ENCODE measurements around the gene URB2. TPM values are rescaled to one million over a fixed set of nuclear protein-coding genes. Genes with fewer than 3 reads are reported as not detected.

URB2 gene
- total RNA-seq, 5 donors from 2014 or later (not counting 1 experiment from before 2014, with no cell fraction given) = 8.5 to 13.7 (median 12.7) TPM

- Histone ChIP-seq H3K4me1 (ENCODE audit: control insufficient read depth in 1 of 2, extremely low read depth in 1 of 2, insufficient read depth in 2 of 2, low read length in 2 of 2) (peaks cover 0 to 18% of the 10 kb centered on the region in 2 experiments), H3K27ac (ENCODE audit: low read length) (no peak overlapping the region), H3K4me3 (ENCODE audit: control insufficient read depth in 1 of 2, extremely low read depth in 1 of 2, low read length in 1 of 2) (no peak overlapping the region), H3K9me3 (no peaks in the 10 kb centered on the region), H3K27me3 (replicated peaks in 1 of 2; ENCODE audit: control insufficient read depth in 2 of 2, extremely low read depth in 1 of 2, insufficient read depth in 2 of 2, low read length in 1 of 2) (no peaks in the 10 kb centered on the region), H3K36me3 (ENCODE audit: control insufficient read depth in 2 of 2, extremely low read depth in 1 of 2, insufficient read depth in 1 of 2, low read length in 1 of 2) (no peaks in the 10 kb centered on the region)
- Mint-ChIP-seq H3K4me3 (no peak overlapping the region), H3K27me3 (no peaks in the 10 kb centered on the region), H3K36me3 (peaks cover 18% of the 10 kb centered on the region), H3K9me3 (no peaks in the 10 kb centered on the region), H3K27ac (no peak overlapping the region), H3K4me1 (peaks cover under 1 to 5% (median 2%) of the 10 kb centered on the region in 3 donors)
- DNase-seq = no peak
- ChIA-PET POLR2A (no interaction called here), CTCF (no interaction called here)
- ATAC-seq (replicated peaks in 1 of 4) = no peak
- WGBS (ENCODE audit: insufficient coverage) = 90% methylated on average over 4 of the region's 4 CpGs
Measured at GRCh38 chr1:229666585-229666984, 40.5 kb downstream of the URB2 start.

DNA sequence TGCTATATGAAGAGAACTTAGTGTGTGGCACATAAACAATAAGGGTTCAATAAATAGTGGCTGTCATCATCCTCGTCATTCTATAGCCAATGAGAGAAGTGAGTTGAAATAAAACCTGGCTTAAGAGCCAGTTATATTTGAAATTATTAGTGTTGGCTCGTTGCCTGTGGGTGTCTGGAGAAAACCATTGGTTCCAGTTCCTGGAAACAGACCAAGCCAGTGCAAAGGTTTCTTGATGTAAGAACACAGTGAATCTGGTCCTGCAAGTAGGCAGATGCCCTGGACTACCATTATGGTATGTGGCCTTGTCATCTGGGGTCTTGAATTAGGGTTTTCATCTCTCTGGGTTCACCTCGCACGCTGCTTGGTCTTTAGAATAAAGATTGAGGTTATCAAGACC lies 43.3 kb downstream of the URB2 start:
- H3K9me3 ChIP-seq = no peaks in the 10 kb centered on the region
- no peaks in the 10 kb centered on the region for H3K27me3 Mint-ChIP-seq
- H3K9me3 Mint-ChIP-seq = no peaks in the 10 kb centered on the region
- H3K27ac ChIP-seq (ENCODE audit: low read length) = no peak overlapping the region
- no peak for DNase-seq
- no peak overlapping the region for H3K4me3 Mint-ChIP-seq
- H3K27me3 ChIP-seq (replicated peaks in 1 of 2; ENCODE audit: control insufficient read depth in 2 of 2, extremely low read depth in 1 of 2, insufficient read depth in 2 of 2, low read length in 1 of 2) = no peaks in the 10 kb centered on the region
- peaks cover 3 to 11% of the 10 kb centered on the region in 2 experiments for H3K4me1 ChIP-seq (ENCODE audit: control insufficient read depth in 1 of 2, extremely low read depth in 1 of 2, insufficient read depth in 2 of 2, low read length in 2 of 2)
- H3K36me3 ChIP-seq (ENCODE audit: control insufficient read depth in 2 of 2, extremely low read depth in 1 of 2, insufficient read depth in 1 of 2, low read length in 1 of 2) = no peaks in the 10 kb centered on the region
- WGBS (ENCODE audit: insufficient coverage) = 89% methylated on average over 3 of the region's 4 CpGs
- no peak for ATAC-seq (replicated peaks in 1 of 4)
- POLR2A ChIA-PET = no interaction called here
- H3K4me3 ChIP-seq (ENCODE audit: control insufficient read depth in 1 of 2, extremely low read depth in 1 of 2, low read length in 1 of 2) = no peak overlapping the region
- peaks cover 18% of the 10 kb centered on the region for H3K36me3 Mint-ChIP-seq
- CTCF ChIA-PET = no interaction called here
- H3K27ac Mint-ChIP-seq = no peak overlapping the region
- H3K4me1 Mint-ChIP-seq = peaks cover 4 to 20% (median 10%) of the 10 kb centered on the region in 3 donors

DNA sequence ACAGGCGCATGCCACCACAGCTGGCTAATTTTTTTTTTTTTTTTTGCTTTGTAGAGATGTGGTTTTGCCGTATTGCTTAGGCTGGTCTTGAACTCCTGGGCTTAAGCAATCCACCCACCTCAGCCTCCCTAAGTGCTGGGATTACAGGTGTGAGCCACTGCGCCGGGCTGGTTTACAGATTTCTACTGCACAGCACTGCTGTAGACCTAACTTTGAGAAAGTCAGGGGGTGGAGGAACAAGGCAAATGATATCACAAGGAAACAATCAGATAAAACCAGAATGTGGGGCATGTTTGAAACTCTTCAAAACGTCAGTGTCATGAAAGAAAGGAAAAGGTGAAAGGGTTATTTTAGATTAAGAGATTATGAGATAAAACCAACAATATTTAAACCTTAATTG lies 45.3 kb downstream of the URB2 start:
- Mint-ChIP-seq H3K4me3 (no peak overlapping the region), H3K36me3 (peaks cover 18% of the 10 kb centered on the region), H3K27me3 (no peaks in the 10 kb centered on the region), H3K27ac (peak overlapping the region in 1 of 2 donors; percentile 5), H3K4me1 (peaks cover 4 to 22% (median 10%) of the 10 kb centered on the region in 3 donors), H3K9me3 (no peaks in the 10 kb centered on the region)
- Histone ChIP-seq H3K27me3 (replicated peaks in 1 of 2; ENCODE audit: control insufficient read depth in 2 of 2, extremely low read depth in 1 of 2, insufficient read depth in 2 of 2, low read length in 1 of 2) (no peaks in the 10 kb centered on the region), H3K4me1 (ENCODE audit: control insufficient read depth in 1 of 2, extremely low read depth in 1 of 2, insufficient read depth in 2 of 2, low read length in 2 of 2) (peaks cover 3 to 6% of the 10 kb centered on the region in 2 experiments), H3K9me3 (no peaks in the 10 kb centered on the region), H3K27ac (ENCODE audit: low read length) (no peak overlapping the region), H3K4me3 (ENCODE audit: control insufficient read depth in 1 of 2, extremely low read depth in 1 of 2, low read length in 1 of 2) (no peak overlapping the region), H3K36me3 (ENCODE audit: control insufficient read depth in 2 of 2, extremely low read depth in 1 of 2, insufficient read depth in 1 of 2, low read length in 1 of 2) (no peaks in the 10 kb centered on the region)
- ChIA-PET POLR2A (no interaction called here), CTCF (interaction anchor here in 1 of 2 donors (0.7 kb wide), 1 partner anchor 34 kb away, joined by 6 read pairs; no protein-coding TSS in a partner anchor)
- DNase-seq = no peak
- no CpG with 5 or more reads among the region's 5 CpGs for WGBS (ENCODE audit: insufficient coverage)
- no peak for ATAC-seq (replicated peaks in 1 of 4)

GRCh38 chr1:229672246-229672645 lies 46.2 kb downstream of the URB2 start:
- POLR2A ChIA-PET = no interaction called here
- no peak for ATAC-seq (replicated peaks in 1 of 4)
- H3K27ac Mint-ChIP-seq = no peak overlapping the region

DNA sequence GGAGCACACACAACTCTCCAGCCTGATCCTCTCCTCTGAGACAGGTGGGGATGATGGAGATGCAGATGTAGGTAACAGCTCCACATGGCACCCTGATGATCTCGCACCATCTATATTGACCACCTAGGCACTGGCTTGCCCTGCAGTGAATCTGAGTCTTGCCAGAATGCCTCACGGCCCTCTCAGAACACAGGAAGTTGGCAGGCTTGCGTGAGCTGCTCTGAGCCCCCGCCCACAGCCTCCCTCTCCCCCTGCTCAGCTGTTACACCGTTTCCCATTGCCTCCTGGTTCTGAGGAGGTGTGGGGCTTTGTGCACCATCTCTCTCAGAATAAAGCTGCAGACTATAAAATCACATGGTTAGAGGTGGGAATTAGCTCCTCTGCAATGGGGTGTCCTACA lies 48.0 kb downstream of the URB2 start:
- Mint-ChIP-seq H3K27me3 (no peaks in the 10 kb centered on the region), H3K4me3 (no peak overlapping the region), H3K36me3 (peaks cover 6% of the 10 kb centered on the region), H3K27ac (no peak overlapping the region), H3K9me3 (no peaks in the 10 kb centered on the region), H3K4me1 (peaks cover 4 to 22% (median 10%) of the 10 kb centered on the region in 3 donors)
- DNase-seq (peak in 6 of 35 experiments; percentile 6 to 20 (median 14)), ATAC-seq (replicated peaks in 1 of 4) (peak in 3 of 4 experiments; percentile 57 to 74 (median 58))
- no peak overlapping the region for H3K27ac ChIP-seq (ENCODE audit: low read length)
- 40% methylated on average over 1 of the region's 5 CpGs for whole genome bisulfite sequencing (ENCODE audit: insufficient coverage)
- H3K27me3 ChIP-seq (replicated peaks in 1 of 2; ENCODE audit: control insufficient read depth in 2 of 2, extremely low read depth in 1 of 2, insufficient read depth in 2 of 2, low read length in 1 of 2) = no peaks in the 10 kb centered on the region
- peaks cover 3 to 6% of the 10 kb centered on the region in 2 experiments for H3K4me1 ChIP-seq (ENCODE audit: control insufficient read depth in 1 of 2, extremely low read depth in 1 of 2, insufficient read depth in 2 of 2, low read length in 2 of 2)
- no peaks in the 10 kb centered on the region for H3K9me3 ChIP-seq
- CTCF ChIA-PET = no interaction called here
- H3K4me3 ChIP-seq (ENCODE audit: control insufficient read depth in 1 of 2, extremely low read depth in 1 of 2, low read length in 1 of 2) = no peak overlapping the region
- H3K36me3 ChIP-seq (ENCODE audit: control insufficient read depth in 2 of 2, extremely low read depth in 1 of 2, insufficient read depth in 1 of 2, low read length in 1 of 2) = no peaks in the 10 kb centered on the region
- POLR2A ChIA-PET = no interaction called here

More at GRCh38 chr1:229672246-229672645, 46.2 kb downstream of the URB2 start:
- Mint-ChIP-seq H3K9me3 (no peaks in the 10 kb centered on the region), H3K4me1 (peaks cover 4 to 22% (median 10%) of the 10 kb centered on the region in 3 donors), H3K4me3 (no peak overlapping the region), H3K36me3 (peaks cover 18% of the 10 kb centered on the region), H3K27me3 (no peaks in the 10 kb centered on the region)
- H3K36me3 ChIP-seq (ENCODE audit: control insufficient read depth in 2 of 2, extremely low read depth in 1 of 2, insufficient read depth in 1 of 2, low read length in 1 of 2) = no peaks in the 10 kb centered on the region
- CTCF ChIA-PET = interaction anchor here (0.5 to 0.6 kb wide), 2 partner anchors 511 to 572 kb away, joined by 4 to 5 read pairs; no protein-coding TSS in a partner anchor
- no peak overlapping the region for H3K27ac ChIP-seq (ENCODE audit: low read length)
- peaks cover 3 to 6% of the 10 kb centered on the region in 2 experiments for H3K4me1 ChIP-seq (ENCODE audit: control insufficient read depth in 1 of 2, extremely low read depth in 1 of 2, insufficient read depth in 2 of 2, low read length in 2 of 2)
- no peaks in the 10 kb centered on the region for H3K27me3 ChIP-seq (replicated peaks in 1 of 2; ENCODE audit: control insufficient read depth in 2 of 2, extremely low read depth in 1 of 2, insufficient read depth in 2 of 2, low read length in 1 of 2)
- DNase-seq = no peak
- H3K4me3 ChIP-seq (ENCODE audit: control insufficient read depth in 1 of 2, extremely low read depth in 1 of 2, low read length in 1 of 2) = no peak overlapping the region
- no peaks in the 10 kb centered on the region for H3K9me3 ChIP-seq
- WGBS (ENCODE audit: insufficient coverage) = 67% methylated on average over 1 of the region's 2 CpGs

- ChIA-PET CTCF (interaction anchor here in 1 of 2 donors (0.7 kb wide), 1 partner anchor 177 kb away, joined by 4 read pairs; no protein-coding TSS in a partner anchor), POLR2A (interaction anchor here in 1 of 2 donors (0.7 kb wide), 2 partner anchors 35 to 598 kb away, joined by 3 to 5 read pairs; no protein-coding TSS in a partner anchor)
- DNase-seq (no peak), ATAC-seq (replicated peaks in 1 of 4) (no peak)
- Histone ChIP-seq H3K4me3 (ENCODE audit: control insufficient read depth in 1 of 2, extremely low read depth in 1 of 2, low read length in 1 of 2) (no peak overlapping the region), H3K27me3 (replicated peaks in 1 of 2; ENCODE audit: control insufficient read depth in 2 of 2, extremely low read depth in 1 of 2, insufficient read depth in 2 of 2, low read length in 1 of 2) (no peaks in the 10 kb centered on the region), H3K36me3 (ENCODE audit: control insufficient read depth in 2 of 2, extremely low read depth in 1 of 2, insufficient read depth in 1 of 2, low read length in 1 of 2) (no peaks in the 10 kb centered on the region), H3K4me1 (ENCODE audit: control insufficient read depth in 1 of 2, extremely low read depth in 1 of 2, insufficient read depth in 2 of 2, low read length in 2 of 2) (peaks cover 3 to 6% of the 10 kb centered on the region in 2 experiments), H3K9me3 (no peaks in the 10 kb centered on the region), H3K27ac (ENCODE audit: low read length) (no peak overlapping the region)
- Mint-ChIP-seq H3K9me3 (no peaks in the 10 kb centered on the region), H3K4me1 (peaks cover 4 to 22% (median 10%) of the 10 kb centered on the region in 3 donors), H3K4me3 (no peak overlapping the region), H3K36me3 (peaks cover under 1% of the 10 kb centered on the region), H3K27ac (no peak overlapping the region), H3K27me3 (no peaks in the 10 kb centered on the region)
Measured at GRCh38 chr1:229675396-229675795, 49.3 kb downstream of the URB2 start.
